Muscle of arm (tissue), 14 donors: Measurements from ENCODE around the gene TNFAIP2. TPM values are rescaled to one million over a fixed set of nuclear protein-coding genes. Genes with fewer than 3 reads are reported as not detected.

Experiments used
- DNase-seq: peaks from one replicate; pipeline ENCODE4 v3.0.0-alpha.2; 2013
- long read RNA-seq, 11 donors: transcript quantifications; one replicate each; lab custom pipeline, GENCODE V29; 2026
- polyA plus RNA-seq, 12 donors: library from polyadenylated mRNA; unstranded; fragments of 120-200 nt; gene quantifications; one replicate each; pipeline ENCODE4 v1.2.1, GENCODE V29; 2013; ENCODE audit not compliant: insufficient read length in 12 of 12

TNFAIP2 gene
- polyA plus RNA-seq, result 10 to 100 TPM in 11 of 12 donors, not detected in 1; 36.4 to 66.2 (median 51.0) TPM
- long read RNA-seq, donor 1, result 0 reads
- long read RNA-seq, donor 2, partial matches to known transcripts, result 6 of 6 reads
- long read RNA-seq, donor 2, other reads (novel, unspliced or antisense), result 0 of 6 reads
- long read RNA-seq, donor 3, result 0 reads
- long read RNA-seq, donor 4, result 0 reads
- long read RNA-seq, donor 5, full-length matches to known transcripts, result 1 of 1 reads
- long read RNA-seq, donor 5, partial matches to known transcripts, result 0 of 1 reads
- long read RNA-seq, donor 5, other reads (novel, unspliced or antisense), result 0 of 1 reads
- long read RNA-seq, donor 6, partial matches to known transcripts, result 37 of 37 reads
- long read RNA-seq, donor 6, other reads (novel, unspliced or antisense), result 0 of 37 reads
- long read RNA-seq, donor 7, result 0 reads
- long read RNA-seq, donor 8, partial matches to known transcripts, result 13 of 13 reads
- long read RNA-seq, donor 8, other reads (novel, unspliced or antisense), result 0 of 13 reads
- long read RNA-seq, donor 9, partial matches to known transcripts, result 49 of 49 reads
- long read RNA-seq, donor 9, other reads (novel, unspliced or antisense), result 0 of 49 reads
- long read RNA-seq, donor 10, result 0 reads
- long read RNA-seq, donor 11, result 0 reads

GRCh38 chr14:103122947-103123633, at the start of gene TNFAIP2:
TNFAIP2 (plus strand) TSS chr14:103123461; CDS start chr14:103126458, 2,997 bp downstream.
- peak; percentile 75 for DNase-seq

GRCh38 chr14:103073876-103074728, 49.2 kb upstream of the TNFAIP2 start:
- no peak for DNase-seq

- no peak for DNase-seq
Measured at GRCh38 chr14:103074729-103075367, 48.4 kb upstream of the TNFAIP2 start.

GRCh38 chr14:103078420-103078749, 44.9 kb upstream of the TNFAIP2 start:
- peak; percentile 77 for DNase-seq

GRCh38 chr14:103078860-103079587, 44.2 kb upstream of the TNFAIP2 start:
- DNase-seq, result no peak

GRCh38 chr14:103081951-103082350, 41.3 kb upstream of the TNFAIP2 start:
- no peak for DNase-seq

GRCh38 chr14:103084021-103084919, 39.0 kb upstream of the TNFAIP2 start, which contains the start of gene LBHD2:
LBHD2 (plus strand) TSS chr14:103084210; CDS start chr14:103086013, 1,803 bp downstream.
- no peak for DNase-seq

- DNase-seq, result no peak
Measured at GRCh38 chr14:103085106-103086091, 37.9 kb upstream of the TNFAIP2 start.

GRCh38 chr14:103086771-103087342, 36.4 kb upstream of the TNFAIP2 start:
- DNase-seq, result no peak

- DNase-seq, result no peak
Measured at GRCh38 chr14:103087343-103087835, 35.9 kb upstream of the TNFAIP2 start.

- no peak for DNase-seq
Measured at GRCh38 chr14:103088921-103089320, 34.3 kb upstream of the TNFAIP2 start.

GRCh38 chr14:103089386-103090335, 33.6 kb upstream of the TNFAIP2 start:
- DNase-seq, result no peak

GRCh38 chr14:103090481-103091020, 32.7 kb upstream of the TNFAIP2 start:
- DNase-seq, result no peak

- DNase-seq, result no peak
Measured at GRCh38 chr14:103091041-103091882, 32.0 kb upstream of the TNFAIP2 start.

- DNase-seq, result no peak
Measured at GRCh38 chr14:103091883-103092222, 31.4 kb upstream of the TNFAIP2 start.
